Measurements from ENCODE around the gene WDR83. TPM values are rescaled to one million over a fixed set of nuclear protein-coding genes. Genes with fewer than 3 reads are reported as not detected.
A peak's percentile ranks its signal among the peaks of the same experiment; 100 is the strongest.

The WDR83 gene
- total and polyA plus RNA-seq, 12 donors, result 3.9 to 68.5 (median 15.0) TPM

GRCh38 chr19:12680034-12680433, 13.4 kb downstream of the WDR83 start:
- WGBS, 4 donors, result 93 to 96% (median 94%) methylated on average over 3 to 9 of the region's 9 CpGs
- H3K4me3 ChIP-seq, result no peak overlapping the region

GRCh38 chr19:12681074-12681987, 14.7 kb downstream of the WDR83 start, which contains the start of gene DHPS:
Gene DHPS (minus strand): TSS chr19:12681880. CDS start chr19:12681766, 114 bp downstream.
- TF ChIP-seq POLR2A (IDR thresholded peaks at IDR 0.05) (peak; percentile 40 to 49), CTCF (IDR thresholded peaks at IDR 0.05) (peak in 1 of 6 experiments; percentile 3)
- no peaks in the 10 kb centered on the region for H3K27me3 ChIP-seq
- peak within 1 kb of the TSS; percentile 92 to 100 (median 98) for H3K27ac ChIP-seq
- H3K4me3 ChIP-seq, result peak within 1 kb of the TSS; percentile 75 to 98 (median 90)
- DNase-seq, result peak; percentile 92 to 98 (median 96)
- no peaks in the 10 kb centered on the region for H3K4me1 ChIP-seq (replicated peaks in 1 of 2)
- no peaks in the 10 kb centered on the region for H3K9me3 ChIP-seq (replicated peaks in 1 of 3)
- H3K36me3 ChIP-seq (replicated peaks in 1 of 2), result peaks cover 0 to 35% of the 10 kb centered on the region in 2 donors
- intact Hi-C loops (cut with DNase I), result no loop called here
- 0 to 1% (median 0%) methylated on average over 37 to 68 of the region's 68 CpGs for WGBS, 4 donors

More at GRCh38 chr19:12680034-12680433, 13.4 kb downstream of the WDR83 start:
- peaks cover 0 to 48% of the 10 kb centered on the region in 2 donors for H3K36me3 ChIP-seq (replicated peaks in 1 of 2)
- H3K27ac ChIP-seq, result no peak overlapping the region
- H3K4me1 ChIP-seq (replicated peaks in 1 of 2), result no peaks in the 10 kb centered on the region
- DNase-seq, result no peak
- no peaks in the 10 kb centered on the region for H3K9me3 ChIP-seq (replicated peaks in 1 of 3)
- TF ChIP-seq CTCF (IDR thresholded peaks at IDR 0.05), result no peak
- no peak for TF ChIP-seq POLR2A (IDR thresholded peaks at IDR 0.05)
- H3K27me3 ChIP-seq, result no peaks in the 10 kb centered on the region
- intact Hi-C loops (cut with DNase I), result no loop called here

GRCh38 chr19:12685831-12686230, 19.2 kb downstream of the WDR83 start:
- no peak overlapping the region for H3K4me3 ChIP-seq
- intact Hi-C loops (cut with DNase I), result no loop called here
- no peaks in the 10 kb centered on the region for H3K36me3 ChIP-seq (replicated peaks in 1 of 2)
- no peaks in the 10 kb centered on the region for H3K9me3 ChIP-seq (replicated peaks in 1 of 3)
- no peaks in the 10 kb centered on the region for H3K4me1 ChIP-seq (replicated peaks in 1 of 2)
- no peak overlapping the region for H3K27ac ChIP-seq
- H3K27me3 ChIP-seq, result no peaks in the 10 kb centered on the region
- WGBS, 4 donors, result 82 to 92% (median 84%) methylated on average over 2 to 3 of the region's 3 CpGs; no CpG with 5 or more reads in 1 of the 4 donors
- TF ChIP-seq POLR2A (IDR thresholded peaks at IDR 0.05), result no peak
- TF ChIP-seq CTCF (IDR thresholded peaks at IDR 0.05), result no peak
- no peak for DNase-seq

- H3K36me3 ChIP-seq (replicated peaks in 1 of 2), result no peaks in the 10 kb centered on the region
- intact Hi-C loops (cut with DNase I), result no loop called here
- no peak within 1 kb of the TSS for H3K4me3 ChIP-seq
- 89 to 91% (median 90%) methylated on average over 7 to 9 of the region's 9 CpGs for WGBS, 4 donors
- no peak for DNase-seq
- H3K27ac ChIP-seq, result no peak within 1 kb of the TSS
- H3K9me3 ChIP-seq (replicated peaks in 1 of 3), result no peaks in the 10 kb centered on the region
- no peaks in the 10 kb centered on the region for H3K4me1 ChIP-seq (replicated peaks in 1 of 2)
- TF ChIP-seq CTCF (IDR thresholded peaks at IDR 0.05) (no peak), POLR2A (IDR thresholded peaks at IDR 0.05) (no peak)
- no peaks in the 10 kb centered on the region for H3K27me3 ChIP-seq
Measured at GRCh38 chr19:12687496-12688196, 21.0 kb downstream of the WDR83 start, which contains the start of gene GNG14. Gene GNG14 (plus strand): TSS chr19:12687998. CDS start chr19:12688049, 51 bp downstream.

Measured in adrenal gland (tissue), 12 donors.